GF-D8 (cell line): ENCODE data around the gene ECM2.

Experiments
- DNase-seq: peaks from one replicate; lab custom pipeline; 2025; lab: John Stamatoyannopoulos, UW

ECM2 gene

DNA sequence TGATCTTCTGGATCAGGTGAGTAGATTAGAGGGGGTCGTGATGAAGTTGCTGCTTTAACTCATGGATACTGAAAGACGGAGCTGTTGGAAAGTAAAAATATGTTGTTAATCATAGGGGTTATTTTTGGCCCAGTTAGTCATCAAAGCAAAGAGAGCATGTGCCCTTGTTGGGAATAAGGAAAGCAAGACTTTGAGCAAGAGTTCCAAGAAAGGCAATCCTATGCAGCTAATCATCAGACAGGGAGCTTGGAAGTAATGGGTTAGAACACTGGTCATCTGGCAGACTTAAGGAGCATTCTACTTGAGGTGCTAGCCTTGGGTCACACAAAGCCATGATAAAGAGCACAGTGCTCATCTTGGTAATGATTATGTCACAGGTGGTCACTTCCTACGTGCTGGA is 71.8 kb downstream of the ECM2 start:
- no peak for DNase-seq

DNA sequence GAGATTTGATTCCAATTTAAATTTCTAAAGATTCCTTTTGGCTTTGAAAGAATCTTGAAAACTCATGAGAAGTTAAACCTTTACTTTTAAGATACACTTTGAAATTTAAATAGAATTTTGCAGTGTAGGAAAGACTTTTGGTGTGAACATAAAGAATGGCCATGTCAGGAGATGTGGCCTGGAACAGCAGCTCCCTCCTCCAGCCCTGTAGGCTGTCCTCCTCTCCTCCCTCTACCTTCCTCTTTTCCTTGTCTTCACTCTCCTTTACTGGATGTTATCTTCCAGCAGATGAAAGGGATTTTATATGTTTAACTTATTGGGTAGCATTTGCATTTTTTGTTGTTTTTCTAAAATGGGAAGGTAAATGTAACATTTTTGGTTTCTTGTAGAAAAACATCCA is 72.4 kb downstream of the ECM2 start:
- no peak for DNase-seq

DNA sequence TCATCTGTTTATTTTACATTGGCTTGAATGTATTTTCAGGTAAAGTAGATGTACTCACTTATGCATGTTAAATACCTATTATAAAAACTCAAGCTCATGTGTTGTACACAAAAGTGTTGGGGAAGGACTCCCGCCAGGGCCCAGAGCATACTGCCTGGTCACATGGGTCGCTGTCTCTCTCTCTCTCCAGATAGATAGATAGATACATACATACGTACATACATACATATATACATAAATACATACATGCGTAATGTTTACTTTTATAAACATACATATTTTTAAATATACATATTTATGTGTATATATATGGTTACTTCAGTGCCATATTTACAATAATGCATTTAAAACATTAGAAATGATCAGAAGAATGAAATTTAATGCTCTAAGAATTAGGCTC is 78.2 kb downstream of the ECM2 start:
- DNase-seq: no peak

DNA sequence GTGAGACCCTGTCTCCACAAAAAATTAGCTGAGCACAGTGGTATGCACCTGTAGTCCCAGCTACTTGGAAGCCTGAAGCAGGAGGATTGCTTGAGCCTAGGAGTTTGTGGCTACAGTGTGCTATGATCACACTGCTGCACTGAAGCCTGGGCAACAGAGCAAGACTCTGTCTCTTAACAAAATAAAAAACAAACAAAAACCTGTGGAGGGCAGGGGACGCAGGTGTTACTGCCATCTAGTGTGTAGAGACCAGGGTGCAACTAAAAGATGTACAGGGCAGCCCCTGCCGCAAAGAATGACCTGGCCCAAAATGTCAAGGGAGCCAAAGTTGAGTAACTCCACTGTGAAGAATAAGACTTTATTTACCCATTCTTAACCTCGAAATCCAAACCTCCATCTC is 80.6 kb downstream of the ECM2 start:
- no peak for DNase-seq

DNA sequence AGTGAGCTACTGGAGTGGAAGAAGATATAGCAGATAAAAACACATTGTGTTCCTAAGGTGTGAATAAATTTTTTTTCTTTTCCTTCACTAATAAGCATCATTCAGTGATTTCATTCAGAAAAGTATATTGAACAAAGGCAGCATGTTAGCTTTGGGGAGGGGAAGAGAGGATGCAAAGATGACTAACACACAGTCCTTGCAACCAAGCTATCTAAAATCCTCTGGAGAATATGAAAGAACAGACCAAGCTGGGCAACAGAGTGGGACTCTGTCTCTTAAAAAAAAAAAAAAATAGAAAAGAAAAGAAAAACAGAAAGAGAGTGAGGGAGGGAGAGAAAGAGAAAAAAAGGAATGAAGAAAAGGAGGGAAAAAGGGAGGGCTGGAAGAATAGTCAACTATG is 89.3 kb downstream of the ECM2 start:
- no peak for DNase-seq
